ENCODE data around the gene DST. TPM values are rescaled to one million over a fixed set of nuclear protein-coding genes. Genes with fewer than 3 reads are reported as not detected.

DST gene
- total RNA-seq = 172 and 231 TPM in 2 replicates

DNA sequence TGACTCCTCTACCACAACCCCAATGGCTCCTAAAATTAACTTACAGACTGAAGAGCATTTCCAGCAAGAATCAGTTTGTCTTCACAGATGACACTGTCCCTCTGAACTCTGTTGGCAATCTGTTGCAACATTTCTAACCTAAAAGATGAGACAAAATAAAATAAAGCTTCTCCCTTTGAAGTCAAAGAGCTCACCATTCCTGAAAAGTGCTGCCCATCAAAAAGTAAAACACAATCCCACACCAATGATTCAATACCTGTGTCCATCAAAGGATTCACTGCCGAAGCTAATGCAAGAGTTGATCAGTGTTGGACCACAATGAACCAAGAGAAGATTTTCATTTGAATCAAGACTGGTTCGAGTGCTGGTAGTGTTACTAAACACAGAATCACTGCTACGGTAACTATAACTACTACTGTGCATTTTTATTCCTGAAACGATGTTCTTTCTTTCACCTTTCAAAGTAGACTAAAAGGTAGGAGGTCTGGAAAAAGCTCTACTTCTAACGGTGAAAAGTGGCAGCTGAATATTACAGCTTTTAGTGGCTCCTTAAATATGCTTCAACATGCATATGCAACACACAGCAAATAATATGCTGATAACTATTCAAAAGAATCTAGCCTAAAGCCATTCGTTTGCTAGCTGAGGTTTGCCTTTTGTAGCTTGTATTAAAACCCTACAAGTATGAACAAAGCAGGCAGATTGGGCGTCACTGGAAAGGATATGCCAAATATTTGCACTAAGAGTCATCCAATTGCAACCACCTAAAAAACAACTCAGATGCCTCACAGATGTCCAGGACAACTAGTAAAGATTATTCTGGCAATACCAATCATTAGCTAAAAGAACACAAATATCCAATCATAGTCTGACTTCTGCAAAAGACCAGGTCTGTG lies at the start of gene DST:
Gene DST (minus strand): TSS at position 524 of the 896 bp plus-strand sequence.

